ENCODE results near the gene CPM. TPM values are rescaled to one million over a fixed set of nuclear protein-coding genes. Genes with fewer than 3 reads are reported as not detected.
A peak's percentile ranks its signal among the peaks of the same experiment; 100 is the strongest.

The CPM gene
- total RNA-seq, 1 experiment from 2014 or later = 0.96 TPM

DNA sequence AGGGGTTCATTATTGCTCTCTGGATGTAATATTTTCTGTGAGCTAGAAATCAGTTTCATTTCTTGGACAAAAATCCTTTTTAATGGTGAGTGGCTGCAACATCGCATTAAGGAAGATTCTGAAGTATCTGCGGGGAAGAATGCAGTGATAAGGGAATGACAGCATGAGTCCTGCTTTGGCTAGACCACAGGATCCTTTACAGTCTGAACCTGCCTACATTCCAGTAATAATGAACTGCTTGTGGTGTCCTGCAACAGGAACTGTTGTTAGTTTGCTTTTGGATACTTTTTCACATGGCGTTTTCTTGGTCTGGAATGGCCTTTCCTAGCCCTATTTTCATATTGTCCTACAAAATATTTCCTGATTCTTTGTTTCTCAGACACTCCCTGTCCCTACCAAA is 109.3 kb downstream of the CPM start (continued):
- TF ChIP-seq, protein P1, sequence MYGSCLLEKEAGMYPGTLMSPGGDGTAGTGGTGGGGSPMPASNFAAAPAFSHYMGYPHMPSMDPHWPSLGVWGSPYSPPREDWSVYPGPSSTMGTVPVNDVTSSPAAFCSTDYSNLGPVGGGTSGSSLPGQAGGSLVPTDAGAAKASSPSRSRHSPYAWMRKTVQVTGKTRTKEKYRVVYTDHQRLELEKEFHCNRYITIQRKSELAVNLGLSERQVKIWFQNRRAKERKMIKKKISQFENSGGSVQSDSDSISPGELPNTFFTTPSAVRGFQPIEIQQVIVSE (CRISPR knock-in tag; IDR thresholded peaks at IDR 0.05; ENCODE audit: borderline replicate concordance) = no peak
- TF ChIP-seq GABPB1 (CRISPR knock-in tag; IDR thresholded peaks at IDR 0.05) (no peak), ESRRA (CRISPR knock-in tag; IDR thresholded peaks at IDR 0.05; ENCODE audit: borderline replicate concordance) (no peak), RORB (CRISPR knock-in tag; IDR thresholded peaks at IDR 0.05) (no peak)
- TF ChIP-seq, protein P2, sequence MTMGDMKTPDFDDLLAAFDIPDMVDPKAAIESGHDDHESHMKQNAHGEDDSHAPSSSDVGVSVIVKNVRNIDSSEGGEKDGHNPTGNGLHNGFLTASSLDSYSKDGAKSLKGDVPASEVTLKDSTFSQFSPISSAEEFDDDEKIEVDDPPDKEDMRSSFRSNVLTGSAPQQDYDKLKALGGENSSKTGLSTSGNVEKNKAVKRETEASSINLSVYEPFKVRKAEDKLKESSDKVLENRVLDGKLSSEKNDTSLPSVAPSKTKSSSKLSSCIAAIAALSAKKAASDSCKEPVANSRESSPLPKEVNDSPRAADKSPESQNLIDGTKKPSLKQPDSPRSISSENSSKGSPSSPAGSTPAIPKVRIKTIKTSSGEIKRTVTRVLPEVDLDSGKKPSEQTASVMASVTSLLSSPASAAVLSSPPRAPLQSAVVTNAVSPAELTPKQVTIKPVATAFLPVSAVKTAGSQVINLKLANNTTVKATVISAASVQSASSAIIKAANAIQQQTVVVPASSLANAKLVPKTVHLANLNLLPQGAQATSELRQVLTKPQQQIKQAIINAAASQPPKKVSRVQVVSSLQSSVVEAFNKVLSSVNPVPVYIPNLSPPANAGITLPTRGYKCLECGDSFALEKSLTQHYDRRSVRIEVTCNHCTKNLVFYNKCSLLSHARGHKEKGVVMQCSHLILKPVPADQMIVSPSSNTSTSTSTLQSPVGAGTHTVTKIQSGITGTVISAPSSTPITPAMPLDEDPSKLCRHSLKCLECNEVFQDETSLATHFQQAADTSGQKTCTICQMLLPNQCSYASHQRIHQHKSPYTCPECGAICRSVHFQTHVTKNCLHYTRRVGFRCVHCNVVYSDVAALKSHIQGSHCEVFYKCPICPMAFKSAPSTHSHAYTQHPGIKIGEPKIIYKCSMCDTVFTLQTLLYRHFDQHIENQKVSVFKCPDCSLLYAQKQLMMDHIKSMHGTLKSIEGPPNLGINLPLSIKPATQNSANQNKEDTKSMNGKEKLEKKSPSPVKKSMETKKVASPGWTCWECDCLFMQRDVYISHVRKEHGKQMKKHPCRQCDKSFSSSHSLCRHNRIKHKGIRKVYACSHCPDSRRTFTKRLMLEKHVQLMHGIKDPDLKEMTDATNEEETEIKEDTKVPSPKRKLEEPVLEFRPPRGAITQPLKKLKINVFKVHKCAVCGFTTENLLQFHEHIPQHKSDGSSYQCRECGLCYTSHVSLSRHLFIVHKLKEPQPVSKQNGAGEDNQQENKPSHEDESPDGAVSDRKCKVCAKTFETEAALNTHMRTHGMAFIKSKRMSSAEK (CRISPR knock-in tag; IDR thresholded peaks at IDR 0.05; ENCODE audit: borderline replicate concordance) = no peak
- TF ChIP-seq, protein P3, sequence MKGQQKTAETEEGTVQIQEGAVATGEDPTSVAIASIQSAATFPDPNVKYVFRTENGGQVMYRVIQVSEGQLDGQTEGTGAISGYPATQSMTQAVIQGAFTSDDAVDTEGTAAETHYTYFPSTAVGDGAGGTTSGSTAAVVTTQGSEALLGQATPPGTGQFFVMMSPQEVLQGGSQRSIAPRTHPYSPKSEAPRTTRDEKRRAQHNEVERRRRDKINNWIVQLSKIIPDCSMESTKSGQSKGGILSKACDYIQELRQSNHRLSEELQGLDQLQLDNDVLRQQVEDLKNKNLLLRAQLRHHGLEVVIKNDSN (CRISPR knock-in tag; IDR thresholded peaks at IDR 0.05) = no peak
- TF ChIP-seq, protein P4, sequence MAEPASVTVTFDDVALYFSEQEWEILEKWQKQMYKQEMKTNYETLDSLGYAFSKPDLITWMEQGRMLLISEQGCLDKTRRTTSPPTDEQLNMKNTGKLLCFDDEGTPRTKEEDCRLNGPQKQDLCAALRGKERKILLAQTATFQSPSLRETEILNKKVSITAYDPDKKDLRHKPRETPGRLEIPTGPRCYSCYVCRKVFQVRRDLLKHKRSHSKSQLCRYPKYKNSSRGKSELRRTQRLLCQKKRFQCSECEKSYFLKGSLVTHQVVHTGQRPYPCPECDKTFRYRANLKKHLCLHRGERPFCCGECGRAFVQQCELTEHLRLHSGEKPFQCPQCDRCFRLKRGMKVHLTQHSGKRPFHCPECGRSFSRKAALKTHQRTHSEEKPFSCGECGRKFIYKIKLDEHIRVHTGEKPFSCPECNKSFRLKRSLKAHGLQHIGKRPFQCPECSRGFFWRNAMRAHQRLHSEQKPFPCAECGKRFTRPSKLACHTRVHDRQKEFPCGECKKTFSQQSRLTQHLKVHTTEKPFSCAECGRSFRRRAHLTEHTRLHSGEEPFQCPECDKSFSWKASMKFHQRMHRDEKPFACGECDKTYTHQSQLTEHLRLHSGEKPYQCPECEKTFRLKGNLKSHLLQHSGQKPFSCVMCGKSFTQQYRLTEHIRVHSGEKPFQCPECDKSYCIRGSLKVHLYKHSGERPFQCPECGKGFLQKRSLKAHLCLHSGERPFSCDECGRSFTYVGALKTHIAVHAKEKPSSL (CRISPR knock-in tag; conservative IDR thresholded peaks at IDR 0.05) = no peak

DNA sequence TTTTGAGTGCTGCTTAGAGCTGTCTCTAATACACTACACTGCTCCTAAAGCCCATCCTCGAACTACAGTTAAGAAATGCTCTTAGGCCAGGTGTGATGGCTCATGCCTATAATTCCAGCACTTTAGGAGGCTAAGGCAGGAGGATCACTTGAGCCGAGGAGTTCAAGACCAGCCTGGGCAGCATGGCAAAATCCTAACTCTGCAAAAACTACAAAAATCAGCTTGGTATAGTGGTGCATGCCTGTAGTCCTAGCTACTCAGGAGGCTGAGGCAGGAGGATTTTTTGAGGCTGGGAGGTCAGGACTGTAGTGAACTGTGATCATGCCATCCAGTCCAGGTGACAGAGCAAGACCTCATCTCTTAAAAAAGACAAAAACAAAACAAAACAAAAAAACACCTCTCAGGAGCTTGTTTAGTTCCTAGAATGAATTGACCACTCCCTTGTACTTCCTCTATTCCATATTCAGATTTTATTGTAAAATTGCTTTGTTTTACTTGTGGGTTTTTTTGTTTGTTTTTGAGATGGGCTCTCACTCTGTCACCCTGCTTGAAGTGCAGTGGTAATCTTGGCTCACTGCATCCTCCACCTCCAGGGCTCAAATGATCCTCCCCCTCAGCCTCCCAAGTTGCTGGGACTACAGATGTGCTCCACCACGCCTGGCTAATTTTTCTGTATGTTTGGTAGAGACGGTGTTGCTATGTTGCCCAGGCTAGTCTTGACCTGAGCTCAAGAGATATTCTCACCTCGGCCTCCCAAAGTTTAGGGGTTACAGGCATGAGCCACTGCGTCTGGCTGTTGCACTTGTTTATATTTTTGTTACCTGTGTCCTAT is 111.4 kb downstream of the CPM start:
- H3K4me3 Mint-ChIP-seq = no peak overlapping the region
- no peaks in the 10 kb centered on the region for H3K4me1 Mint-ChIP-seq
- peak overlapping the region; percentile 72; the same call in 1 of the 2 replicates for H3K27ac Mint-ChIP-seq
- H3K27me3 Mint-ChIP-seq (ENCODE audit: low read depth) = no peaks in the 10 kb centered on the region
- ATAC-seq (no peak), DNase-seq (ENCODE audit: low spot score) (no peak)
- ChIA-PET CTCF (interaction anchor here (1.8 kb wide), 1 partner anchor 9 kb away, joined by 8 read pairs; no protein-coding TSS in a partner anchor), POLR2A (interaction anchor here (1.4 kb wide), 1 partner anchor 13 kb away, joined by 3 read pairs; no protein-coding TSS in a partner anchor)
- no peaks in the 10 kb centered on the region for H3K9me3 Mint-ChIP-seq
- peaks cover 66% of the 10 kb centered on the region for H3K36me3 Mint-ChIP-seq
- TF ChIP-seq JAZF1 (CRISPR knock-in tag; IDR thresholded peaks at IDR 0.05) (no peak), ZNF263 (CRISPR knock-in tag; IDR thresholded peaks at IDR 0.05; ENCODE audit: low read depth) (no peak), NR2C2 (CRISPR knock-in tag; IDR thresholded peaks at IDR 0.05) (no peak), EMX1 (CRISPR knock-in tag; IDR thresholded peaks at IDR 0.05) (no peak), MYBL2 (CRISPR knock-in tag; IDR thresholded peaks at IDR 0.05) (no peak)
- TF ChIP-seq, protein P5, sequence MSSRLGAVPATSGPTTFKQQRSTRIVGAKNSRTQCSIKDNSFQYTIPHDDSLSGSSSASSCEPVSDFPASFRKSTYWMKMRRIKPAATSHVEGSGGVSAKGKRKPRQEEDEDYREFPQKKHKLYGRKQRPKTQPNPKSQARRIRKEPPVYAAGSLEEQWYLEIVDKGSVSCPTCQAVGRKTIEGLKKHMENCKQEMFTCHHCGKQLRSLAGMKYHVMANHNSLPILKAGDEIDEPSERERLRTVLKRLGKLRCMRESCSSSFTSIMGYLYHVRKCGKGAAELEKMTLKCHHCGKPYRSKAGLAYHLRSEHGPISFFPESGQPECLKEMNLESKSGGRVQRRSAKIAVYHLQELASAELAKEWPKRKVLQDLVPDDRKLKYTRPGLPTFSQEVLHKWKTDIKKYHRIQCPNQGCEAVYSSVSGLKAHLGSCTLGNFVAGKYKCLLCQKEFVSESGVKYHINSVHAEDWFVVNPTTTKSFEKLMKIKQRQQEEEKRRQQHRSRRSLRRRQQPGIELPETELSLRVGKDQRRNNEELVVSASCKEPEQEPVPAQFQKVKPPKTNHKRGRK (CRISPR knock-in tag; IDR thresholded peaks at IDR 0.05; ENCODE audit: borderline replicate concordance) = no peak
- TF ChIP-seq, protein P1 (CRISPR knock-in tag; IDR thresholded peaks at IDR 0.05; ENCODE audit: borderline replicate concordance) = no peak
- TF ChIP-seq, protein P6, sequence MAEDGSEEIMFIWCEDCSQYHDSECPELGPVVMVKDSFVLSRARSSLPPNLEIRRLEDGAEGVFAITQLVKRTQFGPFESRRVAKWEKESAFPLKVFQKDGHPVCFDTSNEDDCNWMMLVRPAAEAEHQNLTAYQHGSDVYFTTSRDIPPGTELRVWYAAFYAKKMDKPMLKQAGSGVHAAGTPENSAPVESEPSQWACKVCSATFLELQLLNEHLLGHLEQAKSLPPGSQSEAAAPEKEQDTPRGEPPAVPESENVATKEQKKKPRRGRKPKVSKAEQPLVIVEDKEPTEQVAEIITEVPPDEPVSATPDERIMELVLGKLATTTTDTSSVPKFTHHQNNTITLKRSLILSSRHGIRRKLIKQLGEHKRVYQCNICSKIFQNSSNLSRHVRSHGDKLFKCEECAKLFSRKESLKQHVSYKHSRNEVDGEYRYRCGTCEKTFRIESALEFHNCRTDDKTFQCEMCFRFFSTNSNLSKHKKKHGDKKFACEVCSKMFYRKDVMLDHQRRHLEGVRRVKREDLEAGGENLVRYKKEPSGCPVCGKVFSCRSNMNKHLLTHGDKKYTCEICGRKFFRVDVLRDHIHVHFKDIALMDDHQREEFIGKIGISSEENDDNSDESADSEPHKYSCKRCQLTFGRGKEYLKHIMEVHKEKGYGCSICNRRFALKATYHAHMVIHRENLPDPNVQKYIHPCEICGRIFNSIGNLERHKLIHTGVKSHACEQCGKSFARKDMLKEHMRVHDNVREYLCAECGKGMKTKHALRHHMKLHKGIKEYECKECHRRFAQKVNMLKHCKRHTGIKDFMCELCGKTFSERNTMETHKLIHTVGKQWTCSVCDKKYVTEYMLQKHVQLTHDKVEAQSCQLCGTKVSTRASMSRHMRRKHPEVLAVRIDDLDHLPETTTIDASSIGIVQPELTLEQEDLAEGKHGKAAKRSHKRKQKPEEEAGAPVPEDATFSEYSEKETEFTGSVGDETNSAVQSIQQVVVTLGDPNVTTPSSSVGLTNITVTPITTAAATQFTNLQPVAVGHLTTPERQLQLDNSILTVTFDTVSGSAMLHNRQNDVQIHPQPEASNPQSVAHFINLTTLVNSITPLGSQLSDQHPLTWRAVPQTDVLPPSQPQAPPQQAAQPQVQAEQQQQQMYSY (CRISPR knock-in tag; IDR thresholded peaks at IDR 0.05) = no peak
- TF ChIP-seq, protein P7, sequence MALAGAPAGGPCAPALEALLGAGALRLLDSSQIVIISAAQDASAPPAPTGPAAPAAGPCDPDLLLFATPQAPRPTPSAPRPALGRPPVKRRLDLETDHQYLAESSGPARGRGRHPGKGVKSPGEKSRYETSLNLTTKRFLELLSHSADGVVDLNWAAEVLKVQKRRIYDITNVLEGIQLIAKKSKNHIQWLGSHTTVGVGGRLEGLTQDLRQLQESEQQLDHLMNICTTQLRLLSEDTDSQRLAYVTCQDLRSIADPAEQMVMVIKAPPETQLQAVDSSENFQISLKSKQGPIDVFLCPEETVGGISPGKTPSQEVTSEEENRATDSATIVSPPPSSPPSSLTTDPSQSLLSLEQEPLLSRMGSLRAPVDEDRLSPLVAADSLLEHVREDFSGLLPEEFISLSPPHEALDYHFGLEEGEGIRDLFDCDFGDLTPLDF (CRISPR knock-in tag; IDR thresholded peaks at IDR 0.05) = no peak
- TF ChIP-seq, protein P8, sequence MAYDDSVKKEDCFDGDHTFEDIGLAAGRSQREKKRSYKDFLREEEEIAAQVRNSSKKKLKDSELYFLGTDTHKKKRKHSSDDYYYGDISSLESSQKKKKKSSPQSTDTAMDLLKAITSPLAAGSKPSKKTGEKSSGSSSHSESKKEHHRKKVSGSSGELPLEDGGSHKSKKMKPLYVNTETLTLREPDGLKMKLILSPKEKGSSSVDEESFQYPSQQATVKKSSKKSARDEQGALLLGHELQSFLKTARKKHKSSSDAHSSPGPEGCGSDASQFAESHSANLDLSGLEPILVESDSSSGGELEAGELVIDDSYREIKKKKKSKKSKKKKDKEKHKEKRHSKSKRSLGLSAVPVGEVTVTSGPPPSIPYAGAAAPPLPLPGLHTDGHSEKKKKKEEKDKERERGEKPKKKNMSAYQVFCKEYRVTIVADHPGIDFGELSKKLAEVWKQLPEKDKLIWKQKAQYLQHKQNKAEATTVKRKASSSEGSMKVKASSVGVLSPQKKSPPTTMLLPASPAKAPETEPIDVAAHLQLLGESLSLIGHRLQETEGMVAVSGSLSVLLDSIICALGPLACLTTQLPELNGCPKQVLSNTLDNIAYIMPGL (CRISPR knock-in tag; IDR thresholded peaks at IDR 0.05) = no peak

Data from WTC11 (cell line).